Astrocyte of the cerebellum (primary cell): Measurements from ENCODE around the gene SLC1A3.

Experiments
- DNase-seq: peaks from one replicate; pipeline ENCODE4 v3.0.0-alpha.2; 2011; ENCODE audit warnings: low read depth
- H3K4me3 ChIP-seq: 2 replicates; pipeline ENCODE4 v1.5.1; 2011; ENCODE audit warnings: mild to moderate bottlenecking, low read depth, low read length, moderate library complexity
- CTCF ChIP-seq: IDR thresholded peaks from 2 replicates; pipeline ENCODE4 v1.5.1; 2012; ENCODE audit warnings: low read length, low read depth, moderate library complexity, mild to moderate bottlenecking; ENCODE audit errors: missing control alignments
- in situ Hi-C: cut with HindIII; loops from 2 replicates; pipeline ENCODE4 v1.10.0; 2017; ENCODE audit warnings: low sequenced_read_pairs

Gene SLC1A3

GRCh38 chr5:36724467-36725332 is 118.3 kb downstream of the SLC1A3 start:
- no peak for TF ChIP-seq CTCF
- no peak overlapping the region for H3K4me3 ChIP-seq
- in situ Hi-C loops = loop anchor here (5.0 kb wide), 1 partner anchor 78 kb away; no protein-coding TSS in a partner anchor
- no peak for DNase-seq

- in situ Hi-C loops = no loop called here
- no peak for DNase-seq
- TF ChIP-seq CTCF = no peak
- H3K4me3 ChIP-seq = no peak overlapping the region
Measured at GRCh38 chr5:36726317-36726716, 119.9 kb downstream of the SLC1A3 start.

GRCh38 chr5:36726767-36727166 is 120.4 kb downstream of the SLC1A3 start:
- TF ChIP-seq CTCF = no peak
- in situ Hi-C loops = no loop called here
- H3K4me3 ChIP-seq = no peak overlapping the region

DNA sequence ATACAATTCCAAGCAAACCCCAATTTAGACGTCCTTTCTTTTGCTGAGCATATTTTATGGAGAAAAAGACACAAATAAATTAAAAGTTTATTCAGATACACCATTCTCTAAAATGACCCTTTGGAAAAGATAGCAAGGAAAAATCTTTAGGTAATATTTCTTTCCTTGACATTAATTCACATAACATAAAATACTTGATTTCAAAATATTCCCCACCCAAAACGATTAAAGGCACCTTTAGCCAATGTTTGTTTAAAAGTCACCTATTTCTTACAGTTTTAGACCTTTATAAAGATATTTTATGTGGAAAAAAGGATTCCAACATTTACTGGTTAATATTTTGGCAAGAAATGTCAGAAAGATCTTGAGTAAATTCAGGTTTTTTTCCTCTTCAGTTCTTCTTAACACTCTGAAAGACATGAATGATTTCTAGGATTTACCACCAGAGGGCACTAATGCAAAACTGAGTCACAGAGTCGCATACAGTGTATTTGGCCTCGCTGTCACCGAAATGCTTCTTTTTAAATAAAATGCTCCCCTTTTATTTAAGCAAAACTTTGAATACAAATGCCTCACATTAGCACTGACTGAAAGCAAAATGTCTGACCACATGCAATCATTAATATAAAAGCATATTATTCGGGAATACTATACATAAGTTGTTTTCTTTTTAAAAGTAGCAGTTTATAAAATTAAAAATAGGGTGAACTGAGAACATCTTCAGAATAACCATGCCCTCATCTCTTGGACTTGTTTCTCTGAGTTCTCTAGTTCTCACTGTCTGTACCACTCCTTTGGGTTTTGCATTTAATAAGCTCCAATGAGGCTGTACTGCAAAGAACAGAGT is 122.5 kb downstream of the SLC1A3 start:
- H3K4me3 ChIP-seq = no peak overlapping the region
- peak; percentile 61 for TF ChIP-seq CTCF
- in situ Hi-C loops = no loop called here
- DNase-seq = peak; percentile 62

More at GRCh38 chr5:36726767-36727166, 120.4 kb downstream of the SLC1A3 start:
- DNase-seq = no peak

DNA sequence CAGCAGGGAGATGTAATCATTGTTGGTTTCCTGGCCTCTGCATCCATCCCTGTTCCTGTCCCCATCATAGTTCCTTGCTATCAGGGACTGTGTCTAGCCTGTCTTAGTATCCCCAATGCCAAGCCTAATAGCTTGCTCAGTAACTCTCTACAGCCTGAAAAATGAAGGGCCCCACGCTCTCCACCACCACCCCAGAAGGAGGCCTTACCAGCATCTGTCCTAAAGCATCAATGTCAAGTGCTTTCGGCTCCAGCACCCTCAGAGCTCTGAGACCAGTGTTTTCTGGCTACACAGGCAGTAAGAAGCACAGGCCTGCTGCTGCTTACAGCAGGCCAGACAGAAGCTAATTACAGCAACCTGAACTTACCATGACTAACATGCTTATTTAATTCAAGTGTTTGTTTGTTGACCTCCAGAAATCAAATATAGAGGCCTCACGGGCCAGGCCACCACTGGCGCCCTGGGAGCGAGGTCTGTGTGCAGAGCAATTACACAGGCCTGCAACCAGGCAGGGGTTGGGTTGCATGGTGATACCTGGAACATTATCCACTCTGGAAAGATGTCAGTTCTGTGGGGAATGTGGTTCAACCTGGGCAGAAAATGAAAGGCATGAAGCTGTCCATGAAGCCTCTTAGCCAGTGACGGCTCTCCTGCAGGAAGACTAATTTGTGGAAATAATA is 124.3 kb downstream of the SLC1A3 start:
- TF ChIP-seq CTCF = no peak
- H3K4me3 ChIP-seq = no peak overlapping the region
- in situ Hi-C loops = no loop called here

DNA sequence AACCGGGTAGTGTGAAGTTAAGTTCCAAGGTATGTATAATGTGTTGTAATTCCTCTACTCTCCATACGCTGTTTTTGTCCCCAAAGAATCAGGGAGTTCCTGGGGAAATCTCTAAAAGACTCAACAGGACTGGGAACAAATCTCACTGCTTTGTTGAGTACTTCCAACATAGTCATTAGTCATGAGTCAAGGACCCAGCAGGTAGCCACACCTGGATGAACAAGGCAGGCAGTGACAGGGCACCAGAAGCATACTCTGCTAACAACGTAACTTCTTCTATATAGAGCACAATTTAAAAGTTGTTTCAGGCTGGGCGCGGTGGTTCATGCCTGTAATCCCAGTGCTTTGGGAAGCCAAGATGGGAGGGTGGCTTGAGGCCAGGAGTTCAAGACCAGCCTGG is 126.8 kb downstream of the SLC1A3 start:
- no peak for DNase-seq
- no peak overlapping the region for H3K4me3 ChIP-seq
- in situ Hi-C loops = no loop called here
- TF ChIP-seq CTCF = no peak

More for the DNA sequence above, 124.3 kb downstream of the SLC1A3 start:
- no peak for DNase-seq
